SK-N-SH (cell line): ENCODE results near the gene NAV2. TPM values are rescaled to one million over a fixed set of nuclear protein-coding genes. Genes with fewer than 3 reads are reported as not detected.

Experiments
- CTCF ChIA-PET: fragments of 300-600, 350-600 bp; formaldehyde crosslinking; extraction: SDS; loops from one replicate; lab custom pipeline; 2021; lab: Yijun Ruan, JAX
- POLR2A ChIA-PET: fragments of 350-600 bp; sonication (Branson Sonifier 250); formaldehyde crosslinking; extraction: SDS; loops from one replicate; lab custom pipeline; 2020; ENCODE audit warnings: antibody characterized with exemption, inconsistent platforms; lab: Yijun Ruan, JAX
- DNase-seq: peaks from one replicate; pipeline ENCODE4 v3.0.0; 2012
- H2AFZ ChIP-seq: fragments of 200-600 bp; sonication (generic); 2 replicates; pipeline ENCODE4 v1.8.1; 2016; ENCODE audit warnings: antibody characterized with exemption, mild to moderate bottlenecking, low read depth
- H3F3A ChIP-seq: fragments of 200-600 bp; sonication (generic); replicated peaks from 2 replicates; pipeline ENCODE3; 2016; ENCODE audit warnings: antibody characterized with exemption, mild to moderate bottlenecking; ENCODE audit not compliant: insufficient read depth
- H3K27ac ChIP-seq, 2 experiments: fragments of 200-500 bp in 1 of 2; fragments of 200-600 bp in 1 of 2; sonication (Bioruptor generic) in 1 of 2; sonication (generic), shearing (Covaris generic) in 1 of 2; 2 replicates each; pipeline versions ENCODE4 v1.5.1 to v1.6.1; 2014 to 2016; ENCODE audit warnings: low read depth in 2 of 2, inconsistent platforms in 1 of 2, low read length in 1 of 2, mild to moderate bottlenecking in 1 of 2, mixed read lengths in 1 of 2
- H3K27me3 ChIP-seq: fragments of 200-600 bp; sonication (generic), shearing (Covaris generic); 2 replicates; pipeline ENCODE4 v1.6.1; 2016; ENCODE audit warnings: mixed run types; ENCODE audit not compliant: insufficient read depth
- H3K36me3 ChIP-seq, 2 experiments: fragments of 200-500 bp in 1 of 2; fragments of 200-600 bp in 1 of 2; sonication (Bioruptor generic) in 1 of 2; sonication (generic) in 1 of 2; replicated peaks in 1 of 2; 2 replicates each; pipeline versions ENCODE3 to v1.5.1; 2014 to 2016; ENCODE audit warnings: low read length in 1 of 2, mild to moderate bottlenecking in 1 of 2; ENCODE audit not compliant: insufficient read depth in 2 of 2, control insufficient read depth in 1 of 2
- H3K4me1 ChIP-seq, 2 experiments: fragments of 200-500 bp in 1 of 2; fragments of 200-600 bp in 1 of 2; sonication (Bioruptor generic) in 1 of 2; sonication (generic), shearing (Covaris generic) in 1 of 2; 2 replicates each; pipeline versions ENCODE4 v1.5.1 to v1.6.1; 2014 to 2016; ENCODE audit warnings: low read depth in 1 of 2, low read length in 1 of 2, mixed run types in 1 of 2; ENCODE audit not compliant: insufficient read depth in 2 of 2, control insufficient read depth in 1 of 2
- H3K4me2 ChIP-seq: fragments of 200-600 bp; sonication (generic), shearing (Covaris generic); 2 replicates; pipeline ENCODE4 v1.6.1; 2017; ENCODE audit warnings: mixed run types
- H3K4me3 ChIP-seq, 2 experiments: fragments of 200-500 bp in 1 of 2; fragments of 200-600 bp in 1 of 2; sonication (Bioruptor generic) in 1 of 2; sonication (generic), shearing (Covaris generic) in 1 of 2; 2 replicates each; pipeline versions ENCODE4 v1.5.1 to v1.8.1; 2014 to 2016; ENCODE audit warnings: low read depth in 2 of 2, inconsistent platforms in 1 of 2, low read length in 1 of 2, mild to moderate bottlenecking in 1 of 2, mixed read lengths in 1 of 2, moderate library complexity in 1 of 2
- H3K79me2 ChIP-seq: fragments of 200-600 bp; sonication (generic); 2 replicates; pipeline ENCODE4 v1.8.1; 2017; ENCODE audit warnings: mild to moderate bottlenecking; ENCODE audit not compliant: insufficient read depth
- H3K9ac ChIP-seq: fragments of 200-600 bp; sonication (generic); 2 replicates; pipeline ENCODE4 v1.6.1; 2017; ENCODE audit warnings: mixed run types
- H3K9me2 ChIP-seq: fragments of 200-600 bp; sonication (generic); 2 replicates; pipeline ENCODE4 v1.6.1; 2017; ENCODE audit warnings: mixed run types
- H3K9me3 ChIP-seq: fragments of 200-600 bp; sonication (generic); 2 replicates; pipeline ENCODE4 v1.6.1; 2017; ENCODE audit warnings: mixed run types, mild to moderate bottlenecking, moderate library complexity
- H4K20me1 ChIP-seq: fragments of 200-600 bp; sonication (generic); 2 replicates; pipeline ENCODE4 v1.6.1; 2017; ENCODE audit warnings: mild to moderate bottlenecking, mixed run types; ENCODE audit not compliant: insufficient read depth
- FOSL2 ChIP-seq: IDR thresholded peaks from 2 replicates; pipeline ENCODE4 v1.4.0; 2012; ENCODE audit warnings: low read depth, mild to moderate bottlenecking, moderate library complexity, borderline replicate concordance
- FOXJ3 ChIP-seq: sonication (generic); formaldehyde crosslinking; IDR thresholded peaks from 2 replicates; pipeline ENCODE4 v1.5.1; 2020; ENCODE audit warnings: mild to moderate bottlenecking, missing genetic modification reagents
- GABPA ChIP-seq: IDR thresholded peaks from 2 replicates; pipeline ENCODE4 v1.4.0; 2012; ENCODE audit warnings: low read depth, mild to moderate bottlenecking
- JUND ChIP-seq: IDR thresholded peaks from 2 replicates; pipeline ENCODE4 v1.4.0; 2012
- MEF2A ChIP-seq: IDR thresholded peaks from 2 replicates; pipeline ENCODE4 v1.4.0; 2012; ENCODE audit warnings: low read depth, borderline replicate concordance
- MXI1 ChIP-seq: IDR thresholded peaks from 2 replicates; pipeline ENCODE4 v1.6.1; 2012; ENCODE audit warnings: mild to moderate bottlenecking, low read depth, low read length, improper control_type of control experiment
- RFX5 ChIP-seq: IDR thresholded peaks from 2 replicates; pipeline ENCODE4 v1.6.1; 2012; ENCODE audit warnings: mild to moderate bottlenecking, improper control_type of control experiment, low read length
- RXRA ChIP-seq: IDR thresholded peaks from 2 replicates; pipeline ENCODE4 v1.4.0; 2012; ENCODE audit warnings: low read depth, mild to moderate bottlenecking, borderline replicate concordance
- WGBS: methylation state at CpG from one replicate; pipeline ENCODE4 v1.1.6; 2017; ENCODE audit warnings: low lambda C conversion rate; 5-methylcytosine and 5-hydroxymethylcytosine counted together
- polyA plus RNA-seq, 3 experiments: library from polyadenylated mRNA; depleted of rRNA; stranded (reverse); fragments of >200 nt; gene quantifications; 2 replicates each; pipeline ENCODE4 v1.2.3, GENCODE V29; 2012

Gene NAV2
- polyA plus RNA-seq, 1 of the 3 experiments (the other 2 are of a cell fraction), result 26.2 TPM

GRCh38 chr11:19931141-19931770, 218.6 kb downstream of the NAV2 start (continued):
- TF ChIP-seq GABPA (no peak), JUND (no peak)

GRCh38 chr11:19931771-19932369, 219.2 kb downstream of the NAV2 start:
- no peak for DNase-seq
- WGBS, result 31% methylated on average over 7 of the region's 7 CpGs
- Histone ChIP-seq H3K4me3 (peak overlapping the region; percentile 38 to 59), H4K20me1 (no peaks in the 10 kb centered on the region), H3K36me3 (peaks cover 28 to 47% of the 10 kb centered on the region in 2 experiments), H3K9me3 (no peaks in the 10 kb centered on the region), H3K4me1 (peaks cover 40 to 60% of the 10 kb centered on the region in 2 experiments), H3K4me2 (peak overlapping the region; percentile 67), H3K27ac (peak overlapping the region; percentile 93 to 95), H3K79me2 (peaks cover 92% of the 10 kb centered on the region), H3K9me2 (no peaks in the 10 kb centered on the region), H2AFZ (no peak overlapping the region), H3K27me3 (no peaks in the 10 kb centered on the region)
- POLR2A ChIA-PET, result no interaction called here
- TF ChIP-seq MEF2A (no peak), MXI1 (peak; percentile 4; the same call in 1 of the 2 replicates), FOSL2 (no peak)
- TF ChIP-seq, all 33 proteins: peak for 1
- peak overlapping the region; percentile 59 for H3K9ac ChIP-seq
- CTCF ChIA-PET, result interaction anchor here (1.1 to 2.3 kb wide), 4 partner anchors 28 to 375 kb away, joined by 3 to 8 read pairs (median 4); no protein-coding TSS in a partner anchor
- peaks cover 64% of the 10 kb centered on the region for H3F3A ChIP-seq

- peak overlapping the region; percentile 67 for H3K4me2 ChIP-seq
- peaks cover 92% of the 10 kb centered on the region for H3K79me2 ChIP-seq
- peak overlapping the region; percentile 63; the same call in 1 of the 2 replicates for H3K9ac ChIP-seq
- no peaks in the 10 kb centered on the region for H4K20me1 ChIP-seq
- CTCF ChIA-PET, result interaction anchor here (1.0 to 2.3 kb wide), 6 partner anchors 23 to 375 kb away, joined by 3 to 9 read pairs (median 4); no protein-coding TSS in a partner anchor
- H3K27ac ChIP-seq, result peak overlapping the region; percentile 83 to 93
- no peaks in the 10 kb centered on the region for H3K9me2 ChIP-seq
- H3K9me3 ChIP-seq, result no peaks in the 10 kb centered on the region
- H3K4me1 ChIP-seq, result peaks cover 40 to 60% of the 10 kb centered on the region in 2 experiments
- POLR2A ChIA-PET, result no interaction called here
- WGBS, result 92% methylated on average over 2 of the region's 20 CpGs
- peak overlapping the region; percentile 36 to 39; a peak in 2 of 4 replicates for H3K4me3 ChIP-seq
- H3F3A ChIP-seq, result peaks cover 70% of the 10 kb centered on the region
- no peak for DNase-seq
- no peak overlapping the region for H2AFZ ChIP-seq
- H3K27me3 ChIP-seq, result no peaks in the 10 kb centered on the region
- no peak for TF ChIP-seq RFX5
- TF ChIP-seq FOXJ3 (CRISPR knock-in tag), result no peak
- TF ChIP-seq RXRA, result no peak
- no peak for TF ChIP-seq MEF2A
- H3K36me3 ChIP-seq, result peaks cover 40 to 51% of the 10 kb centered on the region in 2 experiments
Observed at GRCh38 chr11:19933132-19933735, 220.6 kb downstream of the NAV2 start.
